Neural crest cell (in vitro differentiated cells): Measurements from ENCODE around the gene GRIK1. TPM values are rescaled to one million over a fixed set of nuclear protein-coding genes. Genes with fewer than 3 reads are reported as not detected.
A peak's percentile ranks its signal among the peaks of the same experiment; 100 is the strongest.

Experiments
- DNase-seq: peaks from one replicate; pipeline ENCODE4 v3.0.0; 2021; ENCODE audit warnings: low read depth, mixed read lengths, low spot score
- H3K27ac Mint-ChIP-seq: one replicate; pipeline ENCODE4 v1.8.0; 2021; ENCODE audit warnings: mild to moderate bottlenecking, mixed read lengths; ENCODE audit not compliant: unreplicated experiment
- H3K27me3 Mint-ChIP-seq: 2 replicates; pipeline ENCODE4 v1.8.0; 2021; ENCODE audit warnings: low read depth, mild to moderate bottlenecking, mixed read lengths
- H3K36me3 Mint-ChIP-seq: 2 replicates; pipeline ENCODE4 v1.8.0; 2021; ENCODE audit warnings: low read depth, mild to moderate bottlenecking, mixed read lengths
- H3K4me1 Mint-ChIP-seq: 2 replicates; pipeline ENCODE4 v1.8.0; 2021; ENCODE audit warnings: mixed read lengths
- H3K4me3 Mint-ChIP-seq: one replicate; pipeline ENCODE4 v1.8.0; 2021; ENCODE audit warnings: mild to moderate bottlenecking, mixed read lengths
- H3K9me3 Mint-ChIP-seq: 2 replicates; pipeline ENCODE4 v1.8.0; 2021; ENCODE audit warnings: mixed read lengths
- total RNA-seq: library from RNA; stranded (reverse); gene quantifications from 2 replicates; pipeline ENCODE4 v1.2.1, GENCODE V29; 2021
- TF ChIP-seq, protein P1 (sequence below): fragments of 200-600 bp; sonication (generic); conservative IDR thresholded peaks from 2 replicates; pipeline ENCODE4 v1.5.0; 2021; ENCODE audit warnings: antibody characterized with exemption, mild to moderate bottlenecking

GRIK1 gene
- total RNA-seq, 1 donor from 2014 or later, result 0.91 TPM

DNA sequence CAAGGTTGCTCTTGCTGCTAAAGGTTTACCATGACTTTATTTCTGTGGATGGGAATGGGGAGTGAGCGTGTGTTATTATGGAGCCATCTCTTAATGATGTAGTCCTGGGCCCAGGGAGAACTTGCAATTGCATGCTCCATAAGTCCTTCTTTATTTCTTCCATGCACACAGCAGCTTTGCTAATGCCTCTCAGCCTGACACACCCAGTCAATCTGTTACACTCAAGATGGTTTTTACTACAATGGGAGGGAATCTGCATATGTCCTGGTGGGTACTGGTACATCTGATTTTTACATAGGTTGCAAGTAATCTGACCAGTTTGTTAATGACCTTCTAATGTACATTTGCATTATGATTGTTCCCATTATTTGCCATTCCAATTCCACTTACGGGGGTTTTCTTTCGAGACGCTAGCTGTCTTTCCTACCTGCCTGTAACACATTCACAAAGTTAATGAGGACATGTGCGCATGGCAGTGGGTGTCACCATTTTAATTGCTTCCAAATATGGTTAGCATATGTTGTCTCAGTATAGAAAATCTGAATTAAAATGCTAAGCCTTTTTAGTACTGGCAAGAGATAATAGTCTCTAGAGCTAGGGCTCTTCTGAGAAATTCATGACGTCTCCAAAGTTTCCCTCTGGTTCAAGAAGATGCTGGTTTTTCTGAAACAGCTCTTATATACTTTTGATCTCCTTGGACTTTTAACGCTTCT lies 188.2 kb downstream of the GRIK1 start:
- Mint-ChIP-seq H3K36me3 (no peaks in the 10 kb centered on the region), H3K4me1 (peaks cover 14% of the 10 kb centered on the region), H3K27me3 (no peaks in the 10 kb centered on the region), H3K9me3 (no peaks in the 10 kb centered on the region), H3K27ac (no peak overlapping the region), H3K4me3 (no peak overlapping the region)
- no peak for DNase-seq
- TF ChIP-seq, protein P1, sequence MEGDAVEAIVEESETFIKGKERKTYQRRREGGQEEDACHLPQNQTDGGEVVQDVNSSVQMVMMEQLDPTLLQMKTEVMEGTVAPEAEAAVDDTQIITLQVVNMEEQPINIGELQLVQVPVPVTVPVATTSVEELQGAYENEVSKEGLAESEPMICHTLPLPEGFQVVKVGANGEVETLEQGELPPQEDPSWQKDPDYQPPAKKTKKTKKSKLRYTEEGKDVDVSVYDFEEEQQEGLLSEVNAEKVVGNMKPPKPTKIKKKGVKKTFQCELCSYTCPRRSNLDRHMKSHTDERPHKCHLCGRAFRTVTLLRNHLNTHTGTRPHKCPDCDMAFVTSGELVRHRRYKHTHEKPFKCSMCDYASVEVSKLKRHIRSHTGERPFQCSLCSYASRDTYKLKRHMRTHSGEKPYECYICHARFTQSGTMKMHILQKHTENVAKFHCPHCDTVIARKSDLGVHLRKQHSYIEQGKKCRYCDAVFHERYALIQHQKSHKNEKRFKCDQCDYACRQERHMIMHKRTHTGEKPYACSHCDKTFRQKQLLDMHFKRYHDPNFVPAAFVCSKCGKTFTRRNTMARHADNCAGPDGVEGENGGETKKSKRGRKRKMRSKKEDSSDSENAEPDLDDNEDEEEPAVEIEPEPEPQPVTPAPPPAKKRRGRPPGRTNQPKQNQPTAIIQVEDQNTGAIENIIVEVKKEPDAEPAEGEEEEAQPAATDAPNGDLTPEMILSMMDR, result no peak

- no peaks in the 10 kb centered on the region for H3K36me3 Mint-ChIP-seq
- H3K4me1 Mint-ChIP-seq, result peaks cover 14% of the 10 kb centered on the region
- TF ChIP-seq, protein P1, result no peak
- no peak overlapping the region for H3K4me3 Mint-ChIP-seq
- H3K27me3 Mint-ChIP-seq, result no peaks in the 10 kb centered on the region
- H3K27ac Mint-ChIP-seq, result no peak overlapping the region
- no peaks in the 10 kb centered on the region for H3K9me3 Mint-ChIP-seq
- no peak for DNase-seq
Measured at GRCh38 chr21:29749957-29750356, 189.8 kb downstream of the GRIK1 start.

GRCh38 chr21:29749223-29749622 lies 190.6 kb downstream of the GRIK1 start:
- H3K27ac Mint-ChIP-seq, result no peak overlapping the region
- H3K4me3 Mint-ChIP-seq, result no peak overlapping the region
- TF ChIP-seq, protein P1, result no peak
- no peaks in the 10 kb centered on the region for H3K36me3 Mint-ChIP-seq
- H3K4me1 Mint-ChIP-seq, result peaks cover 14% of the 10 kb centered on the region
- no peak for DNase-seq
- H3K9me3 Mint-ChIP-seq, result no peaks in the 10 kb centered on the region
- no peaks in the 10 kb centered on the region for H3K27me3 Mint-ChIP-seq

- H3K36me3 Mint-ChIP-seq, result no peaks in the 10 kb centered on the region
- TF ChIP-seq, protein P1, result no peak
- peak overlapping the region; percentile 76 for H3K27ac Mint-ChIP-seq
- no peaks in the 10 kb centered on the region for H3K27me3 Mint-ChIP-seq
- H3K4me1 Mint-ChIP-seq, result peaks cover 14% of the 10 kb centered on the region
- H3K9me3 Mint-ChIP-seq, result no peaks in the 10 kb centered on the region
- DNase-seq, result no peak
- no peak overlapping the region for H3K4me3 Mint-ChIP-seq
Measured at GRCh38 chr21:29748391-29749167, 191.2 kb downstream of the GRIK1 start.

DNA sequence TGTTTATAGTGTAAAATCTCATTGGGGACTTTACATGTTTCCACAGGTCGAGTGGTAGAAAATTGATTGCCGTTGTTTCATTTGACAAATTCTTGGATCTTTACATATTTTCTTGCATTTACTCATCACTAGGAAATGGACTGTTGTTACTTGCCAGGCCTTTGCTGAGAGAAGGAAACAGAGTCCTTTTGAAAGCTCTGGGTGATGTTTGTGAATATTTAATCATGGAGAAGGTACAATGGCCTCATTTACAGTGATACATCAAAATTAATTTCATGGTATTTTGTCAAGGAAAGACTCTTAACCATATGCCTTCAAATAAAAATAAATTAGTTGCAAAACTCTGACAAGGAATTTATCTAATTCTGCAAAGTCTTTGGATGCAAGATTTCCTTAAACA lies 198.0 kb downstream of the GRIK1 start:
- Mint-ChIP-seq H3K36me3 (no peaks in the 10 kb centered on the region), H3K9me3 (no peaks in the 10 kb centered on the region), H3K27ac (no peak overlapping the region), H3K27me3 (no peaks in the 10 kb centered on the region), H3K4me1 (no peaks in the 10 kb centered on the region), H3K4me3 (no peak overlapping the region)
- TF ChIP-seq, protein P1, result no peak
- DNase-seq, result no peak
